NCI-H2029 (cell line): ENCODE measurements around the gene TMEM60.

Experiments used
- DNase-seq: peaks from one replicate; lab custom pipeline; 2025; lab: John Stamatoyannopoulos, UW

Gene TMEM60

GRCh38 chr7:77771901-77772300, 26.3 kb downstream of the TMEM60 start:
- DNase-seq, result no peak

DNA sequence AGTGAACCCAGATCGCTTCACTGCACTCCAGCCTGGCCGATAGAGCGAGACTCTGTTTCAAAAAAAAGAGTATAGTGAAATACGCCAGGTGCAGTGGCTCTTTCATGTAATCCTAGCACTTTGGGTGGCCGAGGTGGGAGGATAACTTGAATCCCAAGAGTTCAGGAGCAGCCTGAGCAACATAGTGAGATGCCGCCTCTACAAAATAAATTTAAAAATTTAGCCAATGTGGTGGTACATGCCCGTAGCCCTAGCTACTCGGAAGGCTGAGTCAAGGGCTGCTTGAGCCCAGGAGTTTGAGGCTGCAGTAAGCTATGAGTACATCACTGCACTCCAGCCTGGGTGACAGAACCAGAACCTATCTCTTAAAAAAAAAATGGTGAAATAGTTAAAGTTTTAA, 27.9 kb downstream of the TMEM60 start:
- no peak for DNase-seq

DNA sequence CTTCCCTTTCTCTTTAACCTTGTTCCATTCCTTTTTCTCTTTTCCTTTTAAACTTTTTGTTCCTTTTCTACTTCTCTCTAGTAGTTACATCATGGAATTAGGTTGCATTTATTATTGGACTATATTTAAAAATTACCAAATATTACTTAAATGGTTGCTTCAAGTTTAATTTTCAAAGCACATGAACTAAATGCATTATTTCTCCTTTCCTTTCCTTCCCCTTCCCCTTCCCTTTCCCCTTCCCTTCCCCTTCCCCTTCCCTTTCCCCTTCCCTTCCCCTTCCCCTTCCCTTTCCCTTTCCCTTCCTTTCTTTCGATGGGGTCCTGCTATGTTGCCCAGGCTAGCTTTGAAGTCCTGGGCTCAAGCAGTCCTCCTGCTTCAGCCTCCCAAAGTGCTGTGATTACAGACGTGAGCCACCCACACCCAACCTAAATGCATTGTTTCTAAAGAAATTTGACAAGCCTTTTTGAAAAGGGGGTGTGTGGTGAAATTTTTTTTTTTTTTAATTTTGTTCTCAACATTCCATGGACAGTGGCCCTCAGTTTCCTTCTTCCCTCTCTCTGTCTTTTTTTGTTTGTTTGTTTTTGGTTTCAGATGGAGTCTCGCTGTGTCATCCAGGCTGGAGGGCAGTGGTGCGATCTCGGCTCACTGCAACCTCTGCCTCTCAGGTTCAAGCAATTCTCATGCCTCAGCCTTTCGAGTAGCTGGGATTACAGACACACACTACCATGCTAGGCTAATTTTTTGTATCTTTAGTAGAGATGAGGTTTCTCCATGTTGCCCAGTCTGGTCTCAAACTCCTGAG, 31.2 kb downstream of the TMEM60 start:
- DNase-seq, result no peak

- no peak for DNase-seq
Observed at GRCh38 chr7:77765906-77766800, 32.1 kb downstream of the TMEM60 start.

- no peak for DNase-seq
Observed at GRCh38 chr7:77765481-77765880, 32.8 kb downstream of the TMEM60 start.

DNA sequence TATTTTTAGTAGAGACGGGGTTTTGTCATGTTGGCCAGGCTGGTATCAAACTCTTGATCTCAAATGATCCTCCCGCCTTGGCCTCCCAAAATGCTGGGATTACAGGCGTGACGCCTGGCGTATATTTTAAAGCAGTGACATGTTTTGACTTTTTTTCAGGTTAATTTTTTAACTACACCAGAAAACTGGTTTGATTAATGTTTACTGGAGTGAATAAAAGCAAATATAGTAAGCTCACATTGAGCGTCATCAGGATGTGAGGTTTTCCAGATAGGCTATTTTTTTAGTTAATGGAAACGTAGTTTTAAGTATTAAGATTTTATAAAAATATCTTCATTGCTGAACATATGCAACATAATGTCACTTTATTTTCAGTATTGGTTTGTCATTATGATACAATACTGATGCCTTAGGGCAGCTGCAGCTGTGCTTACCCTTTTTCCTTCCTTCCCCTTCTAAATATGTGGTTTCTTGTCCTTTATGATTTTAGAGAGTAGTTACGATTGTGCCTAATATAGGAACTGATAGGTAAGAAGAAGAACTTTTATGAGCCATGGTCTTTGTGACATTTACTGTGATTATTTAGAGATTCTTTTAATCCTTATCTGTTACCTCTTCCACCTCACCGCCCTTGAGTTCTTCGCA, 37.3 kb downstream of the TMEM60 start:
- DNase-seq, result no peak

DNA sequence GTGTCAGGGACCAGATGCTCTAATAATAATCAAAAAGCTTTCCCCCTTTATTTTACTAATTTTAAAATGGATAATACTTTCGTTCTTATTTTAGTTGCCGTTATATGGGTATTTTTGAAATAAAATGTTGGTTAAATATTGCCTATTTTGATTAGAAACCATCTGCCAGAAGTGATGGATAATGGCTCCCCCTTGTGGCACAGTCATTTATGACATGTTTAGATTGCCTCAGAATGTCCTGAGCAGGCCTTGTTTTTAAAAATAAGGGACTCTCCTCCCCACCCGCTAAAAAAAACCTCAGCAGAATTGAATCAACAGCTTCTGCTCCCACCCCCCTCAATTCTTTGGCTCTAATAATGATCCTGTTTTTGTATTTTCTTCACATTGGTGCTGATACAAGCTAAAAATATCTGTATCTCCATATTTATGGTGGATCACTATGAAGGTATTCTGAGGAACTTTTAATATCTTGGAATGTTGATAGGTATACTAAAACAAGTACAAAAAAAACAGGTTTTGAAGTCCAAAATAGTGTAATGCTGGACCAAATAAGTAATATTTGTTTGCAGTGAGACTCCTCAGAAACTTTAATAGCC, 38.8 kb downstream of the TMEM60 start:
- peak; percentile 5 for DNase-seq

DNA sequence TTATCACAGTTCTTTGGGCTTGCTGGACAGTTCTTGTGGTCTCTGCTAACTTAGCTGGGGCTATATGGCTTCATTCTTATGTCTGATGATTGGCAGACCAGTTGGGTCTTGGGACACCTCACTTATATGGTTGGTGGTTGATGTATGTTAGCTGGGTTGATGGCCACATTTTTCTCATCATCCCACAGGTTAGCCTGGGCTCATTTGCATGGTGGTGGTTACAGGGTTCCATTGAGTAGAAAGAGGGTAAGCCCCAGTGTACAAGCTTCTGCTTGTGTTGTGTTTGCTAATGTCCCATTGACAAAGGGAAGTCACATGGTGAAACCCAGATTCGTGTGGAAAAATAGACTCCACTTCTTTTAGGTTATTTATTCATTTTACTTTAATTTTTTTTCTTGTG, 40.6 kb downstream of the TMEM60 start:
- no peak for DNase-seq

- DNase-seq, result peak; percentile 45
Observed at GRCh38 chr7:77753173-77753572, 45.1 kb downstream of the TMEM60 start.

- no peak for DNase-seq
Observed at GRCh38 chr7:77752016-77752415, 46.2 kb downstream of the TMEM60 start.

DNA sequence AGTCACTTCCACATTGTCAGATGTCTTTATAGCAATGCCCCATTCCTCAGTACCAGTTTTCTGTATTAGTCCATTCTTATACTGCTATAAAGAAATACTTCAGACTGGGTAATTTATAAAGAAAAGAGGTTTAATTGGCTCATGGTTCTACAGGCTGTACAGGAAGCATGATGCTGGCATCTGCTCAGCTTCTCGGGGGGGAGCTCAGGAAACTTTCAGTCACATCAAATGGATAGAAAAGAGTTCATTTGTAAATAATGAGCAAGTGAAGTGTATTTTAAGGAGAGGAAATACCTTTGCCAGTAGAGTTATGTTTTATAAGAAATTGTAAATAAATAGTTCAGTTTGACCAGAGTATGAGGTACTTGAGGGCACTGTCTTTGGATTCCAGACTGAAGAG, 50.5 kb downstream of the TMEM60 start:
- DNase-seq, result no peak

DNA sequence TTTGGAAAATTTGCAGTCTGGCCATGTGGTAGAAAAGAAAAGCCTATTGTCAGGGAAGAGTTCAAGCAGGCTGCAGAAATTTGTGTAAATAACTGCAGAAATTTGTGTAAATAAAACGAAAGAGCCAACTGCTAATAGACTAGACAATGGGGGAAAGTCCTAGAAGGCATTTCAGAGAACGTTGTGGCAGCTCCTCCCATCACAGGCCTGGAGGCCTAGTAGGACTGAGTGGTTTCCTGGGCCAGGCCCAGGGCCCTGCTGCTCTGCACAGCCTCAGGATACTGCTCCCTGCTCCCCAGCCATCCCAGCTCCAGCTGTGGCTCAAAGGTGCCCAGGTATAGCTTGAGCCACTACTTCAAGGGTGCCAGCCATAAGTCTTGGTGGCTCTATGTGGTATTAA, 51.1 kb downstream of the TMEM60 start:
- no peak for DNase-seq

DNA sequence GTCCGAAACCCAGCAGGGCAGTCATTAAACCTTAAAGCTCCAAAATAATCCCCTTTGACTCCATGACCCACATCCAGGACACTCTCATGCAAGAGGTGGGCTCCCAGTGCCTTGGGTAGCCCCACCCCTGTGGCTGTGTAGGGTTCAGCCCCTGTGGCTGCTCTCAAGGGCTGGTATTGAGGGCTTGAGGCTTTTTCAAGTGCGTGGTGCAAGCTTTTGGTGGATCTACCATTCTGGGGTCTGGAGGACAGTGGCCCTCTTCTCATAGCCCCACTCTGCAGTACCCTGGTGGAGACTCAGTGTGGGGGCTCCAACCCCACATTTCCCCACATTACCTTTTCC, 51.4 kb downstream of the TMEM60 start:
- DNase-seq, result no peak

- no peak for DNase-seq
Observed at GRCh38 chr7:77746164-77746823, 51.9 kb downstream of the TMEM60 start.

DNA sequence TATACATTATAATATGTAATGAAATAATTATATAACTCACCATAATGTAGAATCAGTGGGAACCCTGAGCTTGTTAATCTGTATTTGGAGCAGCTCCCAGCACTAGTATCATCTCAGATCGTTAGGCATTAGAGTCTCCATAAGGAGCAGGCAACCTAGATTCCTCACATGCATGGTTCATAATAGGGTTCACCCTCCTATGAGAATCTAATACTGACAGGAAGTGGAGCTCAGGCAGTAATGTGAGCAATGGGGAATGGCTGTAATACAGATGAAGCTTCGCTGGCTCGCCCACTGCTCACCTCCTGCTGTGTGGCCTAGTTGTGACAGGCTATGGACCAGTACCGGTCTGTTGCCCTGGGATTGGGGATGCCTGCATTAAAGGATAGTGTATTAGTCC, 52.5 kb downstream of the TMEM60 start:
- DNase-seq, result no peak
